ENCODE results near the gene USP8.
"Not testable (repeated sequence)": the region's sequence is repeated elsewhere in the genome, so short reads cannot be mapped to it uniquely, and the experiment has no call there.

The USP8 gene

GRCh38 chr15:50424066-50424890, at the start of gene USP8:
Gene USP8, plus strand, starts transcription at chr15:50424405. Its CDS starts 14,669 bp downstream, at chr15:50439074.
- Histone ChIP-seq H3K9ac (peak within 1 kb of the TSS; percentile 75 to 95 (median 89)), H3K4me3 (peak within 1 kb of the TSS; percentile 70 to 97 (median 86)), H3K4me1 (peaks cover 21 to 39% (median 25%) of the 10 kb centered on the region in 10 experiments), H3K36me3 (peaks cover 10 to 36% (median 25%) of the 10 kb centered on the region in 11 experiments; a peak in 19 of 22 replicates), H3K27ac (peak within 1 kb of the TSS; percentile 80 to 93 (median 91)), H3K4me2 (peak within 1 kb of the TSS; percentile 83 to 98 (median 89)), H3K27me3 (no peaks in the 10 kb centered on the region), H3K9me3 (replicated peaks in 1 of 11) (no peaks in the 10 kb centered on the region), H4K20me1 (peaks cover 32 to 45% (median 42%) of the 10 kb centered on the region in 11 experiments)
- TF ChIP-seq Cebpa-rat (IDR thresholded peaks at IDR 0.05) = no peak

GRCh38 chr15:50377867-50378751, 46.1 kb upstream of the USP8 start:
- Histone ChIP-seq H3K4me1 (peaks cover 0 to 17% (median 0%) of the 10 kb centered on the region in 10 experiments; a peak in 7 of 20 replicates), H4K20me1 (no peaks in the 10 kb centered on the region), H3K27ac (peak overlapping the region in 2 of 11 experiments; percentile 5 to 16; a peak in 1 of 22 replicates), H3K36me3 (no peaks in the 10 kb centered on the region), H3K4me2 (peak overlapping the region in 3 of 11 experiments; percentile 3 to 22 (median 21); a peak in 3 of 22 replicates), H3K9ac (no peak overlapping the region), H3K9me3 (replicated peaks in 1 of 11) (peaks cover 0 to 4% (median 0%) of the 10 kb centered on the region in 11 experiments; a peak in 1 of 22 replicates), H3K4me3 (no peak overlapping the region), H3K27me3 (no peaks in the 10 kb centered on the region)
- TF ChIP-seq Cebpa-rat (IDR thresholded peaks at IDR 0.05) = no peak

DNA sequence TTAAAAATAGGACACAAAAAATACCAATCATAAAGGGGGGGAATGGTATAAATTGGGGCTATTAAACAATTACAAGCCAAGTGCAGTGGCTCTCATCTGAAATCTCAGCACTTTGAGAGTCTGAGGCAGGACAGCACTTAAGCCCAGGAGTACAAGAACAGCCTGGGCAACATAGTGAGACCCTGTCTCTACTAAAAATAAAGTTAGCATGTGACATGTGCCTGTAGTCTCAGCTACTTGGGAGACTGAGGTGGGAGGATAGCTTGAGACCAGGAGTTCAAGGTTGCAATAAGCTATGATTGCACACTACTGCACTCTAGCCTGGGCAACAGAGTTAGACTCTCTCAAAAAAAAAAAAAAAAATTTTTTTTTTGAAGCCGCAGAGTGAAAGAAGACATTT, 45.4 kb upstream of the USP8 start:
- no peaks in the 10 kb centered on the region for H3K27me3 ChIP-seq
- no peaks in the 10 kb centered on the region for H4K20me1 ChIP-seq
- no peak overlapping the region for H3K9ac ChIP-seq
- peak overlapping the region in 2 of 11 experiments; percentile 3 to 22; a peak in 1 of 22 replicates for H3K4me2 ChIP-seq
- peaks cover 0 to 17% (median 0%) of the 10 kb centered on the region in 10 experiments; a peak in 7 of 20 replicates for H3K4me1 ChIP-seq
- H3K4me3 ChIP-seq = no peak overlapping the region
- no peak for TF ChIP-seq Cebpa-rat (IDR thresholded peaks at IDR 0.05)
- no peaks in the 10 kb centered on the region for H3K36me3 ChIP-seq
- H3K27ac ChIP-seq = no peak overlapping the region
- H3K9me3 ChIP-seq (replicated peaks in 1 of 11) = peaks cover 0 to 4% (median 0%) of the 10 kb centered on the region in 11 experiments; a peak in 1 of 22 replicates

DNA sequence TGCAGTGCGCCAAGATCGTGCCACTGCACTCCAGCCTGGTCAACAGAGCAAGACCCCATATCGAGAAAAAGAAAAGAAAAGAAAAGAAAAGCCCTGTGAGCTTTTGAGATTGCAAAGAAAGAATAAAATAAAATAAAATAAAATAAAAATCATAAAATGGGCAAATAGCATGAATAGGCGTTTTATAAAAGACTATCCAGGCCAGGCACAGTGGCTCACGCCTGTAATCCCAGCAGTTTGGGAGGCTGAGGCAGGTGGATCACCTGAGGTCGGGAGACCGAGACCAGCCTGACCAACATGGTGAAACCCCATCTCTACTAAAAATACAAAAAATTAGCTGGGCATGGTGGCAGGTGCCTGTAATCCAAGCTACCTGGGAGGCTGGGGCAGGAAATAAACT, 44.8 kb upstream of the USP8 start:
- not testable (repeated sequence) for H3K9ac ChIP-seq; H3K27ac ChIP-seq; H3K36me3 ChIP-seq; H4K20me1 ChIP-seq; H3K4me3 ChIP-seq; H3K4me2 ChIP-seq; H3K9me3 ChIP-seq (replicated peaks in 1 of 11); H3K27me3 ChIP-seq
- peaks cover 0 to 17% (median 0%) of the 10 kb centered on the region in 10 experiments; a peak in 7 of 20 replicates for H3K4me1 ChIP-seq

GRCh38 chr15:50380089-50380488, 44.1 kb upstream of the USP8 start:
- Histone ChIP-seq H3K9me3 (replicated peaks in 1 of 11) (peaks cover 0 to 4% (median 0%) of the 10 kb centered on the region in 11 experiments; a peak in 1 of 22 replicates), H3K4me3 (no peak overlapping the region), H3K36me3 (no peaks in the 10 kb centered on the region), H3K27me3 (no peaks in the 10 kb centered on the region), H3K9ac (no peak overlapping the region), H3K27ac (no peak overlapping the region), H3K4me1 (peaks cover 0 to 17% (median 0%) of the 10 kb centered on the region in 10 experiments; a peak in 7 of 20 replicates), H3K4me2 (no peak overlapping the region), H4K20me1 (no peaks in the 10 kb centered on the region)
- TF ChIP-seq Cebpa-rat (IDR thresholded peaks at IDR 0.05) = no peak

DNA sequence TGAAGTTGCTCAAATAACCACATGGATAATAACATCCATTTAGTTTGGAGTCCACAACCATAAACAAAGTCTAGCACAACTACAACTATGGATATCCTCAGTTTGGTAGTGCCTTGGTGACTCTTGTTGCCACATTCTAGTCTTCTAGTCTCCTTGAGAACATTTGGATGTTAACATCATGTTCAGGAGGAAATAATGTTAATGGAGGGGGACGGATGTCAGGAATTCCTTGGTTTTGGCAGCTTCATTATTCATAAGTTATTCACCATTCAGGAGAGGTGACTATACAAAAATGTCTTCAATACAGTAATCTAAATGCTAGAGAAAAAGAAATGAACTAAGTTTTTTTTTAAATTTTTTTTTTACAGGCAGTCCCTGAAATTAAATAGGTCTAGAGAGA, 42.8 kb upstream of the USP8 start:
- Histone ChIP-seq H3K36me3 (no peaks in the 10 kb centered on the region), H3K27ac (no peak overlapping the region), H3K9ac (no peak overlapping the region), H4K20me1 (no peaks in the 10 kb centered on the region), H3K4me1 (peaks cover 0 to 17% (median 0%) of the 10 kb centered on the region in 10 experiments; a peak in 7 of 20 replicates), H3K4me3 (no peak overlapping the region), H3K9me3 (replicated peaks in 1 of 11) (peaks cover 0 to 4% (median 0%) of the 10 kb centered on the region in 11 experiments; a peak in 1 of 22 replicates), H3K27me3 (no peaks in the 10 kb centered on the region), H3K4me2 (no peak overlapping the region)
- no peak for TF ChIP-seq Cebpa-rat (IDR thresholded peaks at IDR 0.05)

DNA sequence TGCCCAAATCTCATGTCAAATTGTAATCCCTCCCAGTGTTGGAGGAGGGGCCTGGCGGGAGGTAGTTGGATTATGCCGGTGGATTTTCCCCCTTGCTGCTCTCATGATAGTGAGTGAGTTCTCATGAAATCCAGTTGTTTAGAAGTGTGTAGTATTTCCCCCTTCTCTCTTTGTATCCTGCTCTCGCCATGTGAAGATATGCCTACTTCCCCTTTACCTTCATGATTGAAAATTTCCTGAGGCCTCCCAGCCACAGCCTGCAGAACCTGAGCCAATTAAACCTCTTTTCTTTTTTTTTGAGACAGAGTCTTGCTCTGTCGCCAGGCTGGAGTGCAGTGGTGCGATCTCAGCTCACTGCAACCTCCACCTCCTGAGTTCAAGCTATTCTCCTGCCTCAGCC, 41.8 kb upstream of the USP8 start:
- not testable (repeated sequence) for H3K27ac ChIP-seq; H3K4me3 ChIP-seq; H4K20me1 ChIP-seq; H3K4me2 ChIP-seq; H3K27me3 ChIP-seq; H3K9me3 ChIP-seq (replicated peaks in 1 of 11); H3K9ac ChIP-seq; H3K36me3 ChIP-seq
- H3K4me1 ChIP-seq = peaks cover 0 to 15% (median 0%) of the 10 kb centered on the region in 10 experiments; a peak in 7 of 20 replicates

DNA sequence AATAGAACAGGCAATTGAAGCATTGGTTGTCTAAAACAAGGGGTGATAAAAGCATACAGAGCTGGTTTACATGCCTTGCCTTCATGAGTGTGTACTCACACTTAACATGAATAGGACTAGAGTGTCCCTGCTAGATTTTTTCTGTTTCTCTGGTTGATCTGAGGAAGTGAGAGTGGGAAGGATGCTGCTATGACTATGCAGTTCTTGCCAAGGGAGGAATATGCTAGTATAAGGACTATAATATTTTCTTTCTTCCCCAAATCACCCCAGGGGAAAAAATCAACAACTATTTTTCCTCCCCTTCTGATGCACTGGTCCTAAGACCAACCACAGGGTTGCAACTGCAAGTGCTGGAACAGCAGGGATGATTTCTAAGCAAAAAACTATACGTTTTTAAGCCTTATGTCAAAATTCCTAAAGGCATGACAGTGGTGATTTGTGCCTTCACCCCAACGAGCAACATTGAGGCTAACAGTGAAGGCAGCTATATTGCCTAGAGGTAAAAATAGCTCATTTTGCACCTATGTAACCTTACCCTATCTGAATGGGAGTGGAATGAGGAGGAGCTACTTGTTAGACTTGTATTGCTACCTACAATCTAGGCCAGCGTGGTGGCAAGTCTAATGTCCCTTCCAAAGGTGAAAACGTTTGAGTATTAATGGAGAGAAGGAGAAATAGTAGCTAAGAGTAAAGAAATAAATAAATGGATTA, 33.5 kb upstream of the USP8 start:
- Histone ChIP-seq H3K36me3 (no peaks in the 10 kb centered on the region), H3K4me3 (no peak overlapping the region), H3K4me1 (peaks cover 0 to 25% (median 15%) of the 10 kb centered on the region in 10 experiments; a peak in 18 of 20 replicates), H3K4me2 (peak overlapping the region in 9 of 11 experiments; percentile 6 to 77 (median 58); a peak in 17 of 22 replicates), H4K20me1 (no peaks in the 10 kb centered on the region), H3K9me3 (replicated peaks in 1 of 11) (no peaks in the 10 kb centered on the region), H3K27me3 (no peaks in the 10 kb centered on the region), H3K27ac (peak overlapping the region in 10 of 11 experiments; percentile 17 to 70 (median 56); a peak in 18 of 22 replicates), H3K9ac (peak overlapping the region in 6 of 11 experiments; percentile 0 to 54 (median 31); a peak in 7 of 22 replicates)
- no peak for TF ChIP-seq Cebpa-rat (IDR thresholded peaks at IDR 0.05)

DNA sequence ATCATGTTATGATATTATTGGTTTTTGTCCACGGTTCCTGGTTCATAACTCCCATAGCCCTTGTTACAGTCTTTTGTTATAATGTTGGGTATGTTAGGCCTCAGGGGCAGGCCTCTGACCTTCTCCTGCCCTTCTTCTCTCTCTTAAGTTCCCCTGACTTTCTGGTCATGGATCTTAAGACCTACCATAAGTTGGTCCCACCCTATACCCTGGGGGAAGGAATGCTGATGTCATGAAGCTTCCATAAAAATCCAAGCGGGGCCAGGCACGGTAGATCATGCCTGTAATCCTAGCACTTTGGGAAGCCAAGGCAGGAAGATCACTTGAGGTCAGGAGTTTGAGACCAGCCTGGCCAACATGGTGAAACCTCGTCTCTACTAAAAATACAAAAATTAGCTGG, 32.6 kb upstream of the USP8 start:
- H3K36me3 ChIP-seq = not testable (repeated sequence)
- Histone ChIP-seq H3K4me2 (peak overlapping the region in 6 of 11 experiments; percentile 52 to 77 (median 64); a peak in 10 of 22 replicates), H3K27ac (peak overlapping the region in 8 of 11 experiments; percentile 32 to 70 (median 60); a peak in 15 of 22 replicates)

More for the DNA sequence above, 32.6 kb upstream of the USP8 start:
- H4K20me1 ChIP-seq; H3K27me3 ChIP-seq; H3K9ac ChIP-seq; H3K9me3 ChIP-seq (replicated peaks in 1 of 11); H3K4me3 ChIP-seq: not testable (repeated sequence)
- peaks cover 0 to 25% (median 15%) of the 10 kb centered on the region in 10 experiments; a peak in 18 of 20 replicates for H3K4me1 ChIP-seq

Measured in BLaER1 treated with 17β-estradiol and CSF1 and Interleukin-3, amounts not matched to agents 10 nM and 100 nM (cell line).